Stimulated activated CD4-positive, alpha-beta T cell treated with anti-CD3 and anti-CD28 coated beads, Interleukin-15, amount 100 ng/mL, for 48 hours (primary cell): ENCODE measurements around the gene KCNQ2.

ENCODE experiments used
- DNase-seq, 2 donors: peaks; one replicate each; pipeline ENCODE4 v3.0.0-alpha.2; 2020; ENCODE audit warnings: low read depth in 2 of 2

KCNQ2 gene

DNA sequence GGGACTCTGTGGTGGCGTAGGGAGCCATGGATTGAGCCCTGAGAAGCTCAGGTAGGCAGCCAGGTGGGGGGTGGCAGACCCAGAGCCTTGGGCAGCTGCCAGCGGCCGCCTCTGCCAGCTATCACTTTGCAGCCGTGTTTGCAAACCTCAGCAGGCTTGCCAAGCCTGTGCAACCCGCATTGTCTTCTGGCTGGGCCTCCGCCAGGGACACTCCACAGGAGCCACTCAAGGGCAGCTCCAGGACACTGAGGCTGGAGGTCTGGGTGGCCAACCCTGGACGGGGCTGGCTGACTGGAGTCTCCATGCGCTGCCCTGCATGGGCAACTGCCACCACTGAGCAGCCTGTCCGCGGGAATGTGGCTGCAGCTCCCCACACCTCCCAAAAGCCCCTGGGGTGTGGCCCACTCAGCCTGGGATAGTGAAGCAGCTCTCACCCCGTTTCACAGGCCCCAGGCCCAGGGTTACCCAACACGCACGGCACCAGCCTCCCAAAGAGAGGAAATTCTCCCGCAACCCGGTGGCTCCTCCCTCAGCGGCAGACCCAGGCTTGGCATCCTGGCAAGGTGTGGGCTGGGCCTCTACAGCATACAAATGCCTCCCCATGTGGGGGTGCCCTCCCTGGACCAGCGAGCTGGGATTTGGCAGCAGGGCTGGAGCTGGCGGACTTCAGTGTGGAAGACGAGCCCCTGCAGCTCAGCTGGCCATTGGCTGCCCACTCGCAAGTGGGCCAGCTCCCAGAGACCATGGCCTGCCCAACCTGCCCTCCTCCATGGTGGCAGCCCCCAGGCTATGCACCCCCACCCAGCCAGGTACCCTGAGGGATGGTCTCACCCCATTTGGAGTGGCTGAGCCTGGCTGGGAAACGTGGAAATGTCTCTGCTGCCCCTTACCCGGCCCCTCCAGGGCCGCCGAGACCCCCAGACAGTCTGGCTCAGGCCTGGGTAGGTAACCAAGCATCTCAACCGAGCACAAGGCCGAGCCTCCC lies 114.2 kb downstream of the KCNQ2 start:
- no peak for DNase-seq

DNA sequence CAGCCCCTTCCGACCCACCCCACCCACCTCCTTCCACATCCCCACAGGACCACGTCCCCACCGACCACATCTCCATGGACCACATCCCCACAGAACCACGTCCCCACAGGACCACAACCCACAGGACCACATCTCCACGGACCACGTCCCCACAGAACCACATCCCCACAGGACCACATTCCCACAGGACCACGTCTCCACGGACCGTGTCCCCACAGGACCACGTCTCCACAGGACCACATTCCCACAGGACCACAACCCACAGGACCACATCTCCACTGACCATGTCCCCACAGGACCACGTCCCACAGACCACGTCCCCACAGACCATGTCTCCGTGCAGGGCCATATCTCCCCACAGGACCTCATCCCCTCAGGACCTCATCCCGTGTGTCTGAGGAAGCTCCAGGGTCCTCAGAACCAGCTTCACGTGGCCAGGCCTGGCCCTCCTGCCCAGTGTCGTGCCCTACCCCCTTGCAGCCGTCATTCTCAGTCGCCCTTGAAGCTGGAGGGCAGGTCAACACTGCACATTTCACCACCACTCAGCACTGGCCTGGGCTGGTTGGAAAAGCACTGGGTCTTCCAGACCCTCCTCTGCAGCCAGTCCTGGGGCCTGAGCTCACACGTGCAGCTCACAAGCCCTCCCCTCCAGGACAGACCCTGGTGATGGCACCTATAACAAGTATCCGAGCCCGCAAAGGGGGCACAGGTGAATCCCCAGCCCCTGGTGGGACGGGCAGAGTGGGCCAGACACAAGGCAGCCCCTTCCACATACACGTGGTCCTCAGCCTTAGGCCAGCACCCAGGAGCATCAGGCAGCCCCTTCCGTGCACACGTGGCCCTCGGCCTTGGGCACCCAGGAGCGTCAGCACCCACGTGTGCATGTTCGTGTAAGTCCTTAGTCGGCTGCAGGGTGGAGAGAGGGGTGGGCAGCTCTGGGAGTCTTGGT lies 115.2 kb downstream of the KCNQ2 start:
- no peak for DNase-seq

DNA sequence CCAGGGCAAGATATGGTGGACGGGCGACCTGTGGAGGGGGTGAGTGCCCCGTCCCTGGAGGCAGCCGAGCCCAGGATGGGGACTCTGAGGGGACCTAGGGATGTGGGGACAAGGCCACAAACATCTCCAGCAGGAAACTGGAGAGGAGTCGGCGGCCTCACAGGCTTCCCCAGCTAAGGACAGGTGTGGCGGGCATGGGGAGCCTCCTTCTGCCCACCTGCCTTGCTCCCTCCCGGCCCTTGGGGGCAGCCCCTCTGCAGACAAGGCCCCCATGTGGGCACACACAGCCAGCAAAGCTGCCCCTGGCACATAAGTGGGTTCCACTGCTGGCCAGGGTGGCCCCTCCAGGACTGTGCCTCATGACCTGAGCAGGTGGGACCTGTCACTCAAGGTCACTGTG lies 115.9 kb downstream of the KCNQ2 start:
- DNase-seq = no peak

DNA sequence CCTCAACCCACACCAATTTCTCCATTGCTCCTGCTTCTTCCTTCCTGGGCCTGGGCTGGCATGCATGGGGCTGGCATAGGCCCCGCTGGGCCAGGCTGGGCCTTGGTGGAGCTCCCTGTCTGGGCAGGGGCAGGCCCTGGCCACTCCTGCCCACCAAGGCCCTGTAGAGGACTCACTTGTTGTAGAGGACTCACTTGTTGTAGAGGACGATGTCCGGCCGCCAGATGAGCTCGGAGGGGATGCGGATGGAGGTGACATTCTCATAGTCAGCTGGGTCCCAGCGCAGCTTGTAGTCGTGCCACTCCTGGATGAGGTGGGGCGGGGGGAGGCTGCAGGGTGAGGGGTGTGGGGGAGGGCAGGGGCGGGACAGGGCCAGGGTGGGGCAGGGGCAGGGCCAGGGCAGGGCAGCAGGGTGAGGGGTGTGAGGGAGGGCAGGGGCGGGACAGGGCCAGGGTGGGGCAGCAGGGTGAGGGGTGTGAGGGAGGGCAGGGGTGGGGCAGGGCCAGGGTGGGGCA lies 116.6 kb downstream of the KCNQ2 start:
- no peak for DNase-seq

DNA sequence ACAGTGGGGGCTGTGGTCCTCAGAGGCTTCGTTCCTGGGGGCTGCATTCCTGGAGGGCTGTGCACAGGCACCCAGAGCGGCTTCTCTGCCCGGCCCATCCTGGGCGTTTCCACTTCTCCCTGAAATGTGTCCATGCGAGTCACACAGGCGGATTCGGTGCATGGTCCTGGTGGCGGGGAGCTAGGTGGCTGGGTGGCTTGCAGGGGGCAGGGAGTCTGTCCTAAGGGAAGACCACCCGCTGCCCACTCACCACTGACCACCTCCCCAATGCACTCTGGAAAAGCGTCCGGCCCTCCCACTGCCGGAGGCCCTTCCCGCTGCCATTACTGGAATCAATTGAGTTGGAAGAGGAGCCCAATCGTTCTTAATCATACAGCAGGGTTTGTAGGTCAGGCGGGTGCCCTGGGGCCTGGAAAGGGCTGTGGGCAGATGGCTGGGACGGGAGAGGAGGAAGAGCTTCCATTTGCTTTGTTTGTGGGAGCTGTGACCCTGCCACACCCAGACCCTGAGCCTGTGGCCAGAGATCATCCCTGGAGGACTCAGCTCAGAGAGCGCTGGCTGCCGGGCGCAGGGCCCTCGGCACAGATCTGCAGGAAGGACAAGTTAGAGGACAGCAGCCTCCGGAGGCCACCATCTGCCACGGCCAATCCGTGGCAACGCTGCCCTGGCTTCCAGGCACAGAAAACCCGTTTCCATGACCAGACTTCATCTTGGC lies 117.7 kb downstream of the KCNQ2 start:
- DNase-seq = no peak

- DNase-seq = no peak
These were observed 119.6 kb downstream of the KCNQ2 start for GRCh38 chr20:63352811-63353221.

DNA sequence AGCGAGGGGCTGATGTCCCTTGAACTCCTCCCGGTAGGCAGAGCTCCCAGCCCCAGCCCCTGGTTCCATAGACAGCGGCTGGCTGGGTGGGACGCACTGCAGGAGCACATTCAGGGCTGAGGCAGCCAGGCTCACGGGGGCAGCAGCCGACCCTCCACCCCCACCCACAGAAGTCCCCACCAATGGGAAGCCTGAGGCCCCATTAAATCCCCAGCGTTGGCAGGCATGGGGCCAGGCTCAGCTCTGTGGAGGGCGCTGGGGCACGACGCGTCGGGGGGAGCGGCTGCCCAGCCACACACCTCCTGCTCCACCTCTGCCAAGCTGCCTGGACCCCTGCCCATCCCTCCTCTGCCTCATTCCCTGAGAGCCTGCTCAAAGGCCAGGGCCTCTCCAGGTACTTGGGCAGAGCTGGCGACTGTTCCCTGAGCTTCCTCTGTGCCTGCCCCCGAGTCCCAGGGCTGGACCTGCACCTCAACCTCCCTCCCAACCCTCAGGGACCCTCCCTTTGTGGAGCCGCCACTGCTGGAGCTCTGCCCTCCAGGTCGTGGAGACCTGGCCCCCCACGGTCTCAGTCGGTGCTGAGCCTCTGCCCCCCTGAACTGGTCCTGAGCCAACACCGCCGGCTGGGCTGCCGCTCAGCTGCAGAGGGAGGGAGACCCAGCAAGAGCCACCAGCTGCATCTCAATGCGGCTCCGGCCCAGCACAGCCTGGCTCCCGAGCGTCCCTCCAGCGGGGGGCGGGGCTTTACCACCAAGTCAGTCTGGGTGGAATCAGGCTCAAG lies 120.5 kb downstream of the KCNQ2 start:
- DNase-seq = no peak

GRCh38 chr20:63351326-63351700 lies 121.1 kb downstream of the KCNQ2 start:
- DNase-seq = no peak

GRCh38 chr20:63350597-63351325 lies 121.7 kb downstream of the KCNQ2 start:
- DNase-seq = no peak
